Hippocampal formation (tissue), 2 donors: ENCODE measurements around the gene SAYSD1.

Experiments used
- DNase-seq, 2 donors: peaks; one replicate each; lab custom pipeline; 2025; lab: John Stamatoyannopoulos, UW

The SAYSD1 gene

GRCh38 chr6:39079197-39080125 lies 35.5 kb downstream of the SAYSD1 start:
- DNase-seq = no peak

GRCh38 chr6:39078695-39079094 lies 36.3 kb downstream of the SAYSD1 start:
- DNase-seq = no peak

DNA sequence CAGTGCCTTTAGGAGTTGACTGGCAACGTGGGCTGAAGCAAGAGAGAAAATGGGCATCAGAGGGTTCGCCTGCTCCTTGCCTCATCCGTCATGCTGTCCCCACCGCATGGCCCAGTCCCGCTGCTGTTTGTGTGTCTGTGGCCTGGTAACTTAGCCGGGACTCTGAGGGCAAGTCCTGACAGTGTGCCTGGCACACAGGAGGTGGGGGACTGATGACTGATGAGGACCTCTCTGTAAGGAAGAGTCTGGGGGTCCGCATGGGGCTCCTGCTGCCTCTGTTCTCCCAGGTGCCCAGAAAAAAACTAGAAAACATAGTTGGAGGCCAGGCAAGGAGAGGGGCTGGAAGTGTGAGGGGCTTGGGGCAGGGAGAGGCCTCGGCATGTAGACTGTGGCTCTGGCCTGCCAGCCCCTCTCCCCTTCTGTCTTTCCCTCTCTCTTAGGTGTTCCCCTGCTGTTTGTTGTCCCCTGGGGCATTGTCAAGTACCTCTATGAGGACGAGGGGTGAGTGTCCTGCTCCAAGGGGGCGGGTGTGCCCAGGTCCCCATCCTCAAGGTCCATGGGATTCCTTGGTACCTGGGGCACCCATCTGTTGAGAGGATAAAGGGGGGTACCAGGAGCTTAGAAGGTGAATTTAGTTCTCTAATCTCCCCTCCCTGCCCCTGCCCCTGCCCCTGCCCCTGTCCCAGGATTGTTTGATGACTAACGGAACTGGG lies 36.9 kb downstream of the SAYSD1 start:
- no peak for DNase-seq

DNA sequence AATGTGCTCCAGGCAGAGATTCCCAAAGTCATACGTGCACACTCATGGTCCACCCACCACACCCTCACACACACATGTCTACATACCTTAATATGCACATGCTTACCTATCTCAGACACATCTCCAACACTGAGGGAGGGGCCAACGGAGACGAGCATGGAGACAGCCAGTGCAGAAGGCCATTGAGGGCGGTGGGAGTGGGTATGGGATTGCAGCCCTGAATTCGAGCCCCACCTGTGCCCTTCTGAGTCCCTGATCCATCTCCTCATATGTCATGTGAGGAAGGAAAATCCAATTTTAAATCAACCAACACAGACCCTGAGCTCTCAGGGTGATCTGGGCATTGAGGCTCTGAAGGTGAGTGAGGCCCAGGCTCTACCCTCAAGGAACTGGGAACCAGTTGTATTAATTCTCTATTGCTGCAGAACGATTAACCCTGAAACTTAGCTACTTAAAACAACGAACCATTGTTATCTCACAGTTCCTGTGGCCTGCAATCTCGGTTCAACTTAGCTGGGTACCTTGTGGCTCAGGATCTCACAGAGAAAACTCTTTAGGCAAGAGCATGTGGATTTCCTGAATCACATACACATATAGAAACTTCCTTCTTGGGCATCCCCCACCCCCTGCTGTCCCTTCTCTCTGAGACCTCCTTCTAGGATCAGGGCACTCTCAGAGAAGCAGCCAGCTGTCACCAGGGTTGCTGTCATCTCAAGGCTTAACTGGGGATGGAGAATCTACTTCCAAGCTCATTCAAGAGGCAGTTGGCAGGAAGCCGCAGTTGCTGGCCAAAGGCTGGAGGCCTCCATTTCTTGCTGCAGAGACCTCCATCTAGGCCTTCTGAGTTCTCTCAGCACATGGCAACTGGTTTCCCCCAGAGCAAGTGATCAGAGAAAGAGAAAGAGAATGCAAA lies 38.1 kb downstream of the SAYSD1 start:
- DNase-seq = no peak

DNA sequence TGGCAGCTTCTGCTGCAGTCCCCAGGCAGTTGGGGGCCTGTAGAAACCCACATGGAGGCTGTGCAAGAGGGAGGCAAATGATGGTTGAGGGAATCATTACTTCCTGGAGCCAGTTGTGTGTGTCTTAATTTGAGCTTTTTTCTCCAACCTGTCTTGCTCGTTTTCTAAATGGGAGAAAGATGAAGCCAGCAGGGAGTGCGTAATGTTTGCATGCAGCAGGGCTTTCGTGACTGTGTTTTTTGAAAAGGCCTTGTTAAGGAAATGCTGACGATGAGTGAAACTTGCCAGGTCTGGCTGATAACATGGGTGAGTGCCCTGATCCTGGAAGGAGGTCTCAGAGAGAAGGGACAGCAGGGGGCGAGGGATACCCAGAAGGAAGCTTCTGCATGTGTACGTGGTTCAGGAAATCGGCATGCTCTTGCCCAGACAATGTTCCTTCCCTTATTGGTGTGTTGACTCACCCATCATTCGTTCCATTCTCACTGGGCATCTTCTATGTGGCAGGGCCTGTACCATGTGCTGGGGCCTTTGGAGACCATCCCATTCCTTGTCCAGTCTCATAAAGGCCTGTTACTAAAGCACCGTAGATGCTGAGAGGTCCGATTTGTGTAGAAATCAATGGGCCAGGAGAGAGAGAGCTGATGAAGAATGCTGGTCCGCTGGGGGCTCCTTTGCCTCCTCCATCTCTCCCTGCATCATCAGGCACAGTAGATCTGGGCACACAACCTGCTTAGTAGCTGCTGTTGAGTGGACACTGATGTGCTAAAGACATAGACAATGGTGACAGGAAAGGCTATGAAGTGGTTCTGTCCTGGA lies 39.0 kb downstream of the SAYSD1 start:
- DNase-seq = no peak

DNA sequence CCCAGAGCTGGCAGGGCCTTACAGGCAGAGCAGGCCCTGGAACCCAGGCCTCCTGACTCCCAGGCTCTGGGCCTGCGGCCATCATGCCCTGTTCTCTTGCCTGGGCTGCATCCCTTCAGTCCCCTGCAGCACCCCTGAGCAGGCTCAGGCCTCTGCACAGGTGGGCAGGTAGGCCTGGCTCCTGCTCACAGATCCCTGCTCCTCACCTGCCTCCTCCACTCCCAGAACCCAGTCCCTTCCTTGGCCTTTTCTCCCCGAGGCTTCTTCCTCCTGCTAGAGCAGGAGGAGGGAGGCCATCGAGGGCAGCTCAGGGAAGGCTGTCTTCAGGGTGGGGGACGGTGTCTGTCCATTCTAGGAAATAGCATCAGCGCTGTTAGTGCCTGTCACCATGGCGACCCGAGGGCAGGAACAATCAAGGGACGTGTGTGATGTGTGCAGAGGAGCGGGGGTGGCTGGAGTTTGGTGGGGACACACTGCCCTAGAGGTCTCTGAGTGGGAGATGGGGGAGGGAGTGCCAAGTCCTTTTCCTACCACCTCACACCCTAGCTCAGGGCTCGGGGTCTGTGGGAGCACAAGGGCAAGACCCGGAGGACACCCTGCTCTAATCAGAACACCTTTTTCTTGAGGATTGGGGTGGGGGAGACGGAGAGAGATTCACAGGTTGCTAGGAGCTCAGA lies 39.8 kb downstream of the SAYSD1 start:
- DNase-seq = no peak

DNA sequence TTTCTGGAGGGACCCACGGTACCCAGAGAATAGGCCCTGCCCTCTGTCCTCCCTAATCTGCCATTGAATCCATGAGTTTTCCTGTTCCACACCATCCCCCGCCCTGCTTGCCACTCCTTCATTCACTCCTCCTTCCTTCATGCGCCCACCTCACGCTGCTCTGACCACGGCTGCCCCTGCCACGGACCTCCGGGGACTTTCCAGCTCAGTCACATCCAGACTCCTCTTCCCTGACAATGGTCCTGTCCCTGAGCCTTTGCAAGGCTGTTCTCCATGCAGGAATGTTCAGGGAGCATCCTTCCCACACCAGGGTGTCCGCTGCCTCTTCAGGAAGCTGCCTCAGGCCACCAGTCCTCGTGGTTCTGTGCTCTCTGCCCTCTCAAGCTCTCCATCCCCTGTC lies 40.5 kb downstream of the SAYSD1 start:
- DNase-seq = no peak

DNA sequence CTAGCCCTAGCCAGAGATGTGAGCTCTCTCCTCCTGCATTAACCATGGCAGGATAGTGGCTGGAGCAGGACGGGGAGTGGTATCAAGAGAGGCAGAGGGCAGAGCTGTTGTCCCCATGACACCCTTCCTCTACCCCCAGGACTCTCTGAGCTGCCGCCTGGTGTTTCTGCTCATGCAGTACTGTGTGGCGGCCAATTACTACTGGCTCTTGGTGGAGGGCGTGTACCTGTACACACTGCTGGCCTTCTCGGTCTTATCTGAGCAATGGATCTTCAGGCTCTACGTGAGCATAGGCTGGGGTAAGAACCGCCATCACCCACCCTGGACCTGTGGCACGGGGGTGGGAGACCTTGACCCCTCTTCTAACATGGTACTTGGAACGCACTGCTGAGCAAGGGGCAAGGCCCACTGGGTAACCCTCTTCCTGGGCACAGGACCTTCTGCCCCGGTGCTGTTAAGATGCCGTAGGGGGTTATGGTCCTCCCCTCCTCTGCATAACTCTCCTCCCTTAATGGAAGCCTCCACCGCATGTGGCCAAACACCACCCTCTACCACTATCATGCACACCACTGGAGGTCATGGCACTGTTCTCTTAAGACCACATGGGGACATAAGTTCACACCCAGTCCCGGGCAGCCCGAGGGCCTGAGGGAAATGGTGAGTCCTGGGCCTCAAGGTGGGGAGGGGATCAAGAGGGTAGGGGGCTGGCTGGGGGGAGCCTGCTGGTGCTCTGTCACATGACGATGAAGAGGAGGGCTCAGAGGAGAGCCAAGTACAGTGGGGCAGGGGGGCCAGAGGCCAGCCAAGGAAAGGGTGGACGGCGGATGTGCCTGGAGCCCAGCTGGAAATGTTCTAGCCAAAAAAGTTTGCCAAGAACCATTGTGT lies 41.3 kb downstream of the SAYSD1 start:
- no peak for DNase-seq

- no peak for DNase-seq
These were observed 42.2 kb downstream of the SAYSD1 start for GRCh38 chr6:39072830-39073229.

- DNase-seq = no peak
These were observed 46.6 kb downstream of the SAYSD1 start for GRCh38 chr6:39068391-39068790.

- DNase-seq = no peak
These were observed 49.4 kb downstream of the SAYSD1 start for GRCh38 chr6:39065561-39065960.

DNA sequence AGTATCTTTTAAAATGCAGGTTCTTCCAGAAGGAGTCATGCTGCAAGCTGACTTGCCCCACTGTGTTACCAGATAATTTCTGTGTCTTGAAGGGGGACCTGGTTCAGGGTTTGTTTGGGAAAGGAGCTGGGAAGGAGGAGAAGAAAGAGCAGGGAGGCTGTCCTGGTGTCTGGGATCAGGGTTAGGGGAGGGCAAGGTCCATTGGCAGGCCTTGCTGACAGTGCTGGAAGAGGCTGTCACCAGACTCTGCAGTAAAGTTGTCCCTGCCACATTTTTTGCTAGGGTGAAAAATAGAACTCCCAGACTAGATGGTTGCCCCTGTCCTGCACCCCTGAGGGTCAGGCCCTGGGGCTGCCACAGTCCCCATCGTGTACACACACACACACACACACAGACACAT lies 51.5 kb downstream of the SAYSD1 start:
- DNase-seq = no peak

DNA sequence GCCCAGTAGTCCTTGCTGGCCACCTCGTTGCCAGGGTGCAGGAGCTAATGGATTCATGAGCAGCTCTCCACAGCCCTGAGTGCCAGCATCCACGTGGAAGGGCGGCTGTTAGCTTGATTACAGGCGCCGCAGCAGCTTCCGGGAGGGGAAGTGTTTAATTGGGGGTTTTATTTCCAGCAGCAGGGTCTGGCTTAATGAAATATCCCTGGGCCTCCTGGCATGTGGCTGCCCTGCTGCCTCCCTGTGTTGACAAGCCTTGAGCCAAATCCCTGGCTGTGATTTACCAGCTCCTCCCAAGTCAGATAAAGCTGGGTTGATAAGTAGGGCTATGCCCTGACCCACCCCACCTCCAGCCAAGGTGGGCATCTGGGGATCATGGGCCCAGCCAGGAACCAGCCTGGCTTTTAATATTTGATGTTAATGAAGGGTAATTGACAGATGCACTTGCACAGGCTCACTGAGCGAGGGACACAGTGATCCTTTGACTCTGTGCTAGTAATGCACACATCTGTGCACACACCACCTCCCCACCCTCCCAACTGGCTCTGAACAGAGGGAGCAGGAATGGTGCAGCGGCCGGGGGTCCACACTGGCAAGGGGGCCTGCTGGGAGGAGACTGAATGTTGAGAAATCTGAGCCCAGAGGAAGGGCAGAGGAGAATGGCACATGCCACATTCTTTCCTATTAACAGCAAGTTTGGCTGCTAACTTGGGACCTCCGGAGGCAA lies 52.8 kb downstream of the SAYSD1 start:
- no peak for DNase-seq

DNA sequence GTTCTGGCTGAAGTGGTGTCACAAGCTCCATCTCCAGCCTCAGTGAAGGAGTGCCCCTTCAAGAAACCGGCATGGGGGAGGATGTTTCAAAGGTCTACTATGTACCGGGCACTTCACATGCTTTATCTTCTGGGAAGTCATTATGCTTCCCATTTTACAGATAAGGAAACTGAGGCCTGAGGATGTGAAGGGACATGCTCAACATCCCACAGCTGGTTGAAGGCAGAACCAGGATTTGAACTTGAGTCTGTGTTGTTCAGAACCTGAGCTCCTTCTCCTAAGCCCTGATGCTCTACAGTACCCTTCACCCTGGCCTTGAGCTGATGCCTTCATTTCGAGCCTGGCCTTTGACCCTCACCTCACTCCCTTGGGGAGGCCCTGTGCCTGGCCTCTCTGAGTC lies 53.4 kb downstream of the SAYSD1 start:
- DNase-seq = no peak

- DNase-seq = no peak
These were observed 53.8 kb downstream of the SAYSD1 start for GRCh38 chr6:39061182-39061581.

GRCh38 chr6:39060467-39061160 lies 54.4 kb downstream of the SAYSD1 start:
- no peak for DNase-seq

- no peak for DNase-seq
These were observed 55.3 kb downstream of the SAYSD1 start for GRCh38 chr6:39059496-39060310.
